HG03442 (cell line): ENCODE measurements around the gene CPNE6.
A peak's percentile ranks its signal among the peaks of the same experiment; 100 is the strongest.

Experiments
- ATAC-seq: cut with Tn5 transposase; IDR thresholded peaks from one replicate; pipeline ENCODE4 v1.9.1; 2021; ENCODE audit warnings: mild to moderate bottlenecking, moderate library complexity; ENCODE audit not compliant: unreplicated experiment

CPNE6 gene

DNA sequence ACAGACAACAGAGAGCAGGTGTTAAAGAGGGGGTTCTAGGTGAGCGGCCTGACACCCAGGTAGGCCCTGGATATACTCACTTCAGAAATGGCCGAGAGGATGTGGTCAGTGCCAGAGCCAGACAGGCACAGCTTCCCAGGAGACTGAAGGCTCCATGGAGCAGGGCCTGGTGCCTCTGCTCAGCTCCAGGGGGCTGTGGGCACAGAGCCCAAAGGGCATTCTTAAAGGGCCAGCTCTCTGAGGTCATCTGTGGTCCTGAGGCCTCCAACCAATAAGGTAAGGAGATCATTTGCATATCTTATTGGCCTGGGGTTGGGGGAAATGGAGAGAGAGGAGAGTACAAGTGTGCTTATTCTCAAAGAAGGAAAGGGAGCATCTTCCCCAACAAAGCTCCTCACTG lies 13.1 kb downstream of the CPNE6 start:
- no peak for ATAC-seq

- ATAC-seq, result no peak
Measured at GRCh38 chr14:24085215-24085614, 13.9 kb downstream of the CPNE6 start.

GRCh38 chr14:24086193-24086955 lies 15.0 kb downstream of the CPNE6 start:
- ATAC-seq, result no peak

- no peak for ATAC-seq
Measured at GRCh38 chr14:24087004-24087403, 15.6 kb downstream of the CPNE6 start.

GRCh38 chr14:24088095-24088494 lies 16.7 kb downstream of the CPNE6 start:
- no peak for ATAC-seq

DNA sequence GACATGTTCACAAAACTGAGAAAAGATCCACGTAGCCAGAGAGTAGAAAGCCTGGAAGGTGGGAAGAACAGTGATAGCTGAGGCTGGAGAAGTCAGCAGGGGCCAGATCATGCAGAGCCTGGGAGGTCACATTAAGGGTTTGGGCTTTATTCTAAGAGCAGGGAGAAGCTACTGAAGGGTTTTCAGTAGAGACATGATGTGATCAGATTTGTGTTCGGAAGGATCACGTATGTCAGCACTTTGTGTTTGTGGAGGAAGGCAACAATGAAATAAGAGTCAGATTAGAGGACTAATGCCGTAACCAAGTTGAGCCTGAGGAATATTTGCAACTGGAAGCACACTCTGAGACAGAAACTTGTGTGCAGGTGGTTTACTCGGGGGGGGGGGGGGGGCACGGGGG lies 18.5 kb downstream of the CPNE6 start:
- no peak for ATAC-seq

DNA sequence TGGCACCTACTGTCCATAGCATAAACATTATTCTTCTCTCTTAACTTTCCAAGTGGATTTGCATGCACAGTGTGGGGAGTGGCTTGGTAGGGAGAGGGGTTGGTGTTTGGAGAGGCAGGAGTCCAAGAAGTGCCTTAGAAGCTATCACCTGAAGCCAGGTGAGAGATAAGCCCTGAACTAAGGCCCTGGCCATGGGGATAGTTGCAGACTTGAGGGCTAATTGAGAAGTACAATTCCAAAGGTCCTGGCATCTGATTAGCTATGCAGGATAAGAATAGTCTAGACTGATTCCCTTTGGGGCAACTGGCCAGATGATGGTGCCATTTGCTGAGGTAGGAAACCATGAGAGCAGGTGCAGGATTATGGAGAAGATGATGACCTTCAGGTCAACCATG lies 20.7 kb downstream of the CPNE6 start:
- no peak for ATAC-seq

GRCh38 chr14:24092505-24093206 lies 21.3 kb downstream of the CPNE6 start:
- no peak for ATAC-seq

GRCh38 chr14:24093207-24093900 lies 22.0 kb downstream of the CPNE6 start:
- ATAC-seq, result no peak

DNA sequence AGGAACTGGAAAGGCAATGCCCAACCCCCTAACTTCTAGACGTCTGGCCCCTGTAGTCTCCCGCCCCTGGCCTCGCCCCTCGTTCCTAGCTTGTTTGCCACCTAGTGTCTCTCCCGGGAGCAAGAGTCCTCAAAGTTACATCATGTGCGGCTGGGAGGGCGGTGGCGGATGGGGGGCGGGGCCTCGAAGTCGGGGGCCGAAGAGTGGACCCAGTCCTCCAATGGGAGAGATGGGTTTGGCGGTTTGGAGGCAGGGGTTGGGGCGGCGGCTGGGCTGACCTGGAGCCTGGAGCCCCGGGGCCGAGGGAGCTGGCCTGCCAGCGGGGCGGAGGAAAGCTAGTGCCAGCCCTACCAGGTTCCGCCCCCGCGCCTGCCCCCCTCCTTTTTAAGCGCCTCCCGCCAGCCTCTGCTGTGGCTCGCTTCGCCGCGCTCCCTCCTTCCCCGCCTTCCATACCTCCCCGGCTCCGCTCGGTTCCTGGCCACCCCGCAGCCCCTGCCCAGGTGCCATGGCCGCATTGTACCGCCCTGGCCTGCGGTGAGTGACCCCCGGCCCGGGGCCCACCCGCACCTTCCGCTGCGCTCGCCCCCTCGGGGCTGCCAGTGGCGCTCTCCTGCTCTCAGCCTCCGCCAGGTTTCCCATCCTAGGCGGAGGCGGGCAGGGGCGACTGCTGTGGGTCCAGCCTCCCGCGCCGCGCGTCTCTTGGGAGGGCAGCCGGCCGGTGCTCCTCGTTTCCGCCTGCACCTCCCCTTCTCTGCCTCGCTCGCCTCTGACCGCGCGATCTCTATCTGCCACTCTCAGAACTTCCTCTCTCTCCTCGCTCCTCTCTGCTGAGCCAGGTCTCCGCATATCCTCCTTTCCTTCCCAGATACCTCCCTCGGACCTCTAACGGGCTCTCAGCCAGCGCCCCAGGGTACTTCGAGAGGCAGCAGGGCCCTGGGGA lies 22.8 kb downstream of the CPNE6 start, which contains the start of gene PCK2:
Gene PCK2, plus strand, starts transcription at position 411 of the 940 bp plus-strand sequence. Its CDS starts 95 bp downstream, at position 506.
- ATAC-seq, result peak; percentile 43

DNA sequence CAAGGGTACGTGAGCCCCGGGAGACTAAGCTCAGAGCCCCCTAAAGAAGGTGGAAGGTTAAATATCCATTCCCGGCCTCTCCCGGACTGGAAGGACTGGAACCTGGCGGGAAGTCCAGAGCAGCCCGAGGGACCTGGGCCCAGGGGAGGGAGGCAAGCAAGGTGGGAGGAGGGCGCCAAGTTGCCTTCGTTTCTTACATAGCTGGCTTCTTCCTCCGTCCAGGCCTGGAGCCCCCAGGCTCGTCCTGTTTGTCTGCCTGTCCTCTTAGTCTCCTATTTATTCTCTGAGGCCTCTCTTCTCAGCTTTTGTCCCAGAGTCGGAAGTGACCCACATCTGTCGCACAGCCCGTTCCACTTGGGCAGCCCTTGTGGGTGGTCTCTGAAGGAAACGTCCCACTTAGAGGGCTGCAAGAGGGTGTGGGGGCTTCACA lies 23.5 kb downstream of the CPNE6 start:
- ATAC-seq, result no peak

DNA sequence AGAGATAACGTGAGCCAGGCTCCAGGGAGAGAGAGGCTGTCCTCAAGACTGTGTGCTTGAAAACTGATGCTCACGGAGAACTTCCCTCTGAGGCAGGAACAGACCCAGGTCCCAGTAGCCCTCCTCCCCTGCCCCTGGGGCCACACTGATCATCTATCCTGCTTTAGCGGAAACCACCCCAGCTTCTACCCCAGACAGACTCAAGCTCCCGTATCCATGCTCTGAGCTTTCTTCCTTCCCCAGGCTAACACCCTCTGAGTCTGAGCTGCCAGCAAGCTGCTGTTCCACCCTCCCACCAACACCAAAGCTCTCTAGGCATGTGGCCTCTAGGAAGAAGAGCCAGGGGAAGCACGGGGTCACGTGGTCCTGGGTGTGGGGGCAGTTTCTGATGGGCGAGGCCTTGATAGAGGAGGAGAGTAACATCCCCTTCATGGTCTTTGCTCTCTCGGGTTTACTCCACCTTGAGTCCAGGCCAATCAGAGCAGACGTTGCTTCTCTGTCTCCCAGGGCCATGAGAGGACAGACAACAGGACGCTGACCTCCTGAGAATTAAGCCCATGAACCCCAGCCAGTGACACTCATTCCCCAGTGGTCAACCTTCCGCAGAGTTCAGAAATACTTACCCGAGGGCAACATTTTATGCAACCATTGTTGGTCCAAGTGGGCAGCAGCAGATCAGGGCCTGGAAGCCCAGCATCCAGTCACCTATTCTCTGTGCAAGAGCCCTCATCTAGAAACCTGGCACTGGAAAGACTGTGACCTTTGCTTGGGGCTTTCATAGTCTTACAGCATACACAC lies 24.1 kb downstream of the CPNE6 start:
- peak; percentile 74 for ATAC-seq

DNA sequence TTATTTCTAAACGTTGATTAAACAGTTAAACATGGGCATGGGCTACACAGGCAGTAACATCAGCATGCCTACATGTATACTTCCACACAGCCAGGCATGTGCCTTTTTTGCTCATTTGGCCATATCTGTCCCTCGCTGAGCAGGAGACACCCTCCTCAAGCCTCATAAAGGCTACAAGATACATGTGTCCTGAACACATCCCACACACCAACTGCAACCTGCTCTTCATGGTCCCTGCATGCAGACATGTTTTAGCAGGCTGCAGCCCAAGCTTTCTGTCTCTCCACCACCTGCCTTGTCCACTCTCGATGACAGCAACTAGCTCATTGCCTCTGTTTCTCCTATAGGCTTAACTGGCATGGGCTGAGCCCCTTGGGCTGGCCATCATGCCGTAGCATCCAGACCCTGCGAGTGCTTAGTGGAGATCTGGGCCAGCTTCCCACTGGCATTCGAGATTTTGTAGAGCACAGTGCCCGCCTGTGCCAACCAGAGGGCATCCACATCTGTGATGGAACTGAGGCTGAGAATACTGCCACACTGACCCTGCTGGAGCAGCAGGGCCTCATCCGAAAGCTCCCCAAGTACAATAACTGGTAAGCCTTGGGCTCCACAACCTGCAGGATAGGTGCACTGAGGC lies 25.3 kb downstream of the CPNE6 start:
- ATAC-seq, result no peak

DNA sequence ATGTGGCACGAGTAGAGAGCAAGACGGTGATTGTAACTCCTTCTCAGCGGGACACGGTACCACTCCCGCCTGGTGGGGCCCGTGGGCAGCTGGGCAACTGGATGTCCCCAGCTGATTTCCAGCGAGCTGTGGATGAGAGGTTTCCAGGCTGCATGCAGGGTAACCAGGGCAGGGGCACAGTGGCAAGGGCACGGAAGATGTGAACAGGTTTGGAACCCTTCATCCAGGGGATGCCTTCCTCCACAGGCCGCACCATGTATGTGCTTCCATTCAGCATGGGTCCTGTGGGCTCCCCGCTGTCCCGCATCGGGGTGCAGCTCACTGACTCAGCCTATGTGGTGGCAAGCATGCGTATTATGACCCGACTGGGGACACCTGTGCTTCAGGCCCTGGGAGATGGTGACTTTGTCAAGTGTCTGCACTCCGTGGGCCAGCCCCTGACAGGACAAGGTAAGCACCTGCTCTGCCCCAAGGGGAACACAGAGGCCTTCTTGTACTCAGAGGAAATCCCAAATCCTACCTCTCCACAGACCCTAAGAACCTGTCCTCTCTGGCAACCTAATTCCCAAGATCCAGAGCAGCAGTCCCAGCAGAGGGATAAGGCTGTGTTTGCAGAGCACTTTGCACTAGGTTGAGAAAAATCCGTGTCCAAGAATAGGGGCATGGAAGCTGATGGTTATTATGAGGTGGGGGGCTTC lies 27.0 kb downstream of the CPNE6 start:
- ATAC-seq, result no peak

GRCh38 chr14:24098927-24099813 lies 27.8 kb downstream of the CPNE6 start:
- ATAC-seq, result no peak

- ATAC-seq, result no peak
Measured at GRCh38 chr14:24100197-24100981, 29.0 kb downstream of the CPNE6 start.

DNA sequence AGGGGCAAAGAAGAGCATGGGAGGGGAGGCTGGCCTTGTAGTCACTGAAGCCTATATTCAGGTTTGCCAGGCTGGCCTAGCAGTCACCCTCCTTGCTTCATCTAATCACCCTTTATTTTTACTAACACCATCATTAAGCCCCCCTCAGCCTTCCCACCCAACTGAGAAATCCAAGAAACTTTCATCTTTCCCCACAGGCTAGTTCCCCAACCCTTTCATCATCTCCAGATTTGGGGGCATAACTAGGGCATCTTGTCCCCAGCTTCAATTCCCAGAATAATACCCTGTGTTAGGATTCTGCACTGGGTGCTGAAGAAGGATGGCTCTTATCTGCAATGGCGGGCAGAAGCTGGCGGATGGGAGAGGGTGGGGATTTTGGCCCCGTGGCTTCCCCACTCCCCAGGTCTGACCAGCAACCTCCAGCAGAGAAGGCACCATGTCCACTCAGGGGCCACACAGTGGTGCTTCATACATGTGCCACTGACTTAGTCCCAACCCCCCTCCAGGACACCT lies 29.7 kb downstream of the CPNE6 start:
- no peak for ATAC-seq
